Peyer's patch (tissue), 4 donors: Measurements from ENCODE around the gene DAPP1.

Source experiments
- CTCF ChIP-seq, 6 experiments: fragments of 450-650 bp in 4 of 6; fragments of 200-600 bp in 2 of 6; sonication (generic) in 1 of 6; IDR thresholded peaks; one replicate each; pipeline ENCODE4 v1.5.1; 2017 to 2019; ENCODE audit warnings: antibody characterized with exemption in 6 of 6, mild to moderate bottlenecking in 3 of 6, moderate library complexity in 1 of 6
- POLR2A ChIP-seq, 2 donors: fragments of 450-650 bp; IDR thresholded peaks; one replicate each; pipeline ENCODE4 v1.5.1; 2017; ENCODE audit warnings: antibody characterized with exemption in 2 of 2, mild to moderate bottlenecking in 2 of 2, moderate library complexity in 2 of 2

DNA sequence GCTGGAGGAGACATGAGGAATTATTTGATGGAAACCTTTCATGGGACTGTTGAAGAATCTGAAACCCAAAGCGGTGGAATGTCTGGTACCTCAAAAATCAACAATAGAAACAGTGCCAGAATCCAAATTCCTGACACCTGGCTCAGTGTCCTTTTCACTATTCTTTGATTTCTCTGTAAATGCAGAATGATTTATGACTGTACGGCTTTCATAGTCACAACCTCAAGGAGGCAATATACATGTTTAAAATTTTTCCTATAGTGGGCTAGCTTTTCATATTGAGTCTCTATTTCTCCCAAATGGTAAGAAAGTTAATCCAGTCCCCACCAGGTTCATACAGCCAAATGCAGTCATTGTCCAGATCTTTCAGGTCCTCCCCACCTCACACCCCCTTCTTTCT, 19.3 kb downstream of the DAPP1 start:
- TF ChIP-seq CTCF (IDR thresholded peaks at IDR 0.05) (no peak), POLR2A (IDR thresholded peaks at IDR 0.05) (no peak)
